ENCODE results near the gene MAP1LC3A. TPM values are rescaled to one million over a fixed set of nuclear protein-coding genes. Genes with fewer than 3 reads are reported as not detected.
A peak's percentile ranks its signal among the peaks of the same experiment; 100 is the strongest.

Gene MAP1LC3A
- total RNA-seq, 1 experiment from 2014 or later, result not detected

DNA sequence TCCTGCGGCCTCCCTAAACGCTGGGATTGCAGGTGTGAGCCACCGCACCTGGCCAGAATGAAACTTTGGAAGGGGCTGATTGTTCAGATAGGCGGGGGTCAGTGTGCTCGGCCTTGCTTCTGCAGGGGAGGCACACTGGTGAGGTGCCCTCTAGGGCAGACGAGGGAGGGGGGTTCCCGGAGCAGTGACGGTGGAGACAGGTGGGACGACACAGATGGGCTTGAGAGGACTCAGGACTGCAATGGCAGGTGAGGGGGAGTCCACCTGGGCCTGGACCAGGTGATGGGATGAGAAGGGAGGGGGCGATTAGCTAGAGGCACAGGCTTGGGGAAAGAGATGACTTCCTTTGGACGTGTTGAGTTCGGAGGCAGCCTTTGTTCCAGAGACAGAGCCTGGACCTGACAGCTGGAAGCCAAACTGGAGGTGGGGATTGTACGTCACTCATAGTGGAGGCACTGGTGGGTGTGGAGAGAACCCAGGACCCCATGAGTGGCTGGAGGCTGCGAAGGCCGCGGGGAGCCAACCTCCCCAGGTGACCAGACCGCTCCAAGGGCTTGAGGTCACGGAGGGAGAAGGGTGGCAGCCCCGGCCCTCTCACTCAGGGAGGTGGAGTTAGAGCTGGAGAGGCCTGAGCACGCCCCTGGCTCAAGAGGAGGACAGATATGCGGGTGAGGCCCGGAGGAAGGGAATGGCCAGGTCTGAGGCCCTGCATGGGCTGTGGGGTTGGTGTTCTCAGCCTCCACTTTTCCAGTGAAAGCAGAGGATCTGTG is 10.5 kb upstream of the MAP1LC3A start (continued):
- TF ChIP-seq CTCF (IDR thresholded peaks at IDR 0.05 in 2 of 3, conservative IDR thresholded peaks at IDR 0.05 in 1 of 3; ENCODE audit: borderline replicate concordance in 1 of 3, insufficient read depth in 1 of 3, low read depth in 2 of 3, low read length in 2 of 3) (no peak), EZH2 (IDR thresholded peaks at IDR 0.05) (no peak), TCF7L2 (IDR thresholded peaks at IDR 0.05; ENCODE audit: borderline replicate concordance, extremely low read depth, insufficient read depth, insufficient read length) (no peak), RAD21 (IDR thresholded peaks at IDR 0.05; ENCODE audit: low read depth) (no peak), EZH2phosphoT487 (IDR thresholded peaks at IDR 0.05; ENCODE audit: borderline replicate concordance) (no peak), YY1 (IDR thresholded peaks at IDR 0.05; ENCODE audit: extremely low read depth, insufficient replicate concordance, low read depth, low read length) (no peak)

- Histone ChIP-seq H4K20me1 (ENCODE audit: insufficient read depth) (no peaks in the 10 kb centered on the region), H3K4me1 (ENCODE audit: control insufficient read depth in 1 of 2, insufficient read depth in 2 of 2, low read length in 2 of 2) (peaks cover 0 to 18% of the 10 kb centered on the region in 2 experiments; a peak in 2 of 4 replicates), H2AFZ (ENCODE audit: low read depth, low read length, poor library complexity, severe bottlenecking) (no peak overlapping the region), H3K9me3 (ENCODE audit: control insufficient read depth in 1 of 2, insufficient read depth in 1 of 2, low read depth in 1 of 2, low read length in 2 of 2) (no peaks in the 10 kb centered on the region), H3K9me2 (ENCODE audit: insufficient read depth) (no peaks in the 10 kb centered on the region), H3K27me3 (ENCODE audit: insufficient read depth, low read length) (no peaks in the 10 kb centered on the region), H3K4me3 (replicated peaks in 1 of 2; ENCODE audit: low read depth in 1 of 2, low read length in 2 of 2) (no peak overlapping the region), H3K79me2 (ENCODE audit: insufficient read depth, low read length) (no peaks in the 10 kb centered on the region), H3K9ac (ENCODE audit: low read length) (no peak overlapping the region), H3K4me2 (ENCODE audit: low read length) (no peak overlapping the region), H3K27ac (ENCODE audit: low read depth, low read length) (no peak overlapping the region), H3K36me3 (ENCODE audit: control insufficient read depth in 1 of 2, insufficient read depth in 2 of 2, low read length in 2 of 2) (no peaks in the 10 kb centered on the region)
- peak; percentile 19 for DNase-seq (ENCODE audit: low read depth, low spot score)
- TF ChIP-seq CEBPB (IDR thresholded peaks at IDR 0.05; ENCODE audit: low read depth), result no peak
- TF ChIP-seq POLR2AphosphoS5 (IDR thresholded peaks at IDR 0.05; ENCODE audit: low read depth, low read length), result no peak
- no peak for TF ChIP-seq JUND (IDR thresholded peaks at IDR 0.05)
- TF ChIP-seq YY1 (IDR thresholded peaks at IDR 0.05; ENCODE audit: extremely low read depth, insufficient replicate concordance, low read depth, low read length), result no peak
- no peak for TF ChIP-seq ELF1 (IDR thresholded peaks at IDR 0.05; ENCODE audit: borderline replicate concordance, low read depth)
- TF ChIP-seq SIN3A (IDR thresholded peaks at IDR 0.05; ENCODE audit: low read depth), result no peak
- no peak for TF ChIP-seq FOSL1 (IDR thresholded peaks at IDR 0.05; ENCODE audit: low read depth)
- TF ChIP-seq EZH2 (IDR thresholded peaks at IDR 0.05), result no peak
- TF ChIP-seq SRF (IDR thresholded peaks at IDR 0.05; ENCODE audit: low read depth), result no peak
- TF ChIP-seq ATF3 (IDR thresholded peaks at IDR 0.05), result no peak
- BruUV-seq (replicated peaks), result no TSS peak
- ChIA-PET CTCF (interaction anchor here (0.7 to 1.3 kb wide), 3 partner anchors 11 to 359 kb away, joined by 3 read pairs; no protein-coding TSS in a partner anchor), POLR2A (no interaction called here), RAD21 (ENCODE audit: low non-redundant PET in 1 of 2, low total read pairs in 2 of 2, uncharacterized antibody in 2 of 2, unreplicated experiment in 2 of 2) (no interaction called here)
- peak; percentile 66 for ATAC-seq
- intact Hi-C loops (cut with micrococcal nuclease), result no loop called here
Measured at GRCh38 chr20:34549291-34549928, 9.1 kb upstream of the MAP1LC3A start.
